ENCODE results near the gene SNX25.

GRCh38 chr4:185357733-185358440 lies 148.5 kb downstream of the SNX25 start:
- TF ChIP-seq RAD21 (CRISPR knock-in tag; IDR thresholded peaks at IDR 0.05): no peak
- no peak for TF ChIP-seq CSRNP2 (CRISPR knock-in tag; conservative IDR thresholded peaks at IDR 0.05; ENCODE audit: low read depth)
- no peak for TF ChIP-seq CTCF (CRISPR knock-in tag; IDR thresholded peaks at IDR 0.05)
- TF ChIP-seq POLR2A (IDR thresholded peaks at IDR 0.05; ENCODE audit: insufficient read depth in 1 of 2, low read depth in 2 of 2, low read length in 2 of 2): no peak
- no peak for TF ChIP-seq ATF3 (CRISPR knock-in tag; IDR thresholded peaks at IDR 0.05)
- TF ChIP-seq ZNF781 (CRISPR knock-in tag; IDR thresholded peaks at IDR 0.05; ENCODE audit: borderline replicate concordance, not compliant biosample characterization): no peak
- no peak for TF ChIP-seq POLR2AphosphoS5 (IDR thresholded peaks at IDR 0.05; ENCODE audit: low read depth, low read length)
- TF ChIP-seq ZNF629 (CRISPR knock-in tag; conservative IDR thresholded peaks at IDR 0.05): no peak
- TF ChIP-seq TP53 (CRISPR knock-in tag; conservative IDR thresholded peaks at IDR 0.05): no peak
- TF ChIP-seq EP300 (IDR thresholded peaks at IDR 0.05; ENCODE audit: low read depth in 2 of 2, low read length in 2 of 2): no peak
- TF ChIP-seq EP300 (CRISPR knock-in tag; IDR thresholded peaks at IDR 0.05; ENCODE audit: borderline replicate concordance): no peak
